ENCODE data around the gene ABHD1. TPM values are rescaled to one million over a fixed set of nuclear protein-coding genes. Genes with fewer than 3 reads are reported as not detected.
A peak's percentile ranks its signal among the peaks of the same experiment; 100 is the strongest.
"Not testable (repeated sequence)": the region's sequence is repeated elsewhere in the genome, so short reads cannot be mapped to it uniquely, and the experiment has no call there.

The ABHD1 gene
- total RNA-seq = 10 to 100 TPM; 37.3 to 76.4 TPM
- 141 TPM for polyA plus RNA-seq (ENCODE audit: insufficient read depth, low read depth, low replicate concordance)
- long read RNA-seq, donor 1 = 0 reads
- long read RNA-seq, donor 2 = 0 reads

- no peaks in the 10 kb centered on the region for H3K9me3 ChIP-seq
These were observed at the start of gene ABHD1 for GRCh38 chr2:27123302-27124150. Gene ABHD1 (plus strand): TSS chr2:27123815. CDS start chr2:27123949, 134 bp downstream.

DNA sequence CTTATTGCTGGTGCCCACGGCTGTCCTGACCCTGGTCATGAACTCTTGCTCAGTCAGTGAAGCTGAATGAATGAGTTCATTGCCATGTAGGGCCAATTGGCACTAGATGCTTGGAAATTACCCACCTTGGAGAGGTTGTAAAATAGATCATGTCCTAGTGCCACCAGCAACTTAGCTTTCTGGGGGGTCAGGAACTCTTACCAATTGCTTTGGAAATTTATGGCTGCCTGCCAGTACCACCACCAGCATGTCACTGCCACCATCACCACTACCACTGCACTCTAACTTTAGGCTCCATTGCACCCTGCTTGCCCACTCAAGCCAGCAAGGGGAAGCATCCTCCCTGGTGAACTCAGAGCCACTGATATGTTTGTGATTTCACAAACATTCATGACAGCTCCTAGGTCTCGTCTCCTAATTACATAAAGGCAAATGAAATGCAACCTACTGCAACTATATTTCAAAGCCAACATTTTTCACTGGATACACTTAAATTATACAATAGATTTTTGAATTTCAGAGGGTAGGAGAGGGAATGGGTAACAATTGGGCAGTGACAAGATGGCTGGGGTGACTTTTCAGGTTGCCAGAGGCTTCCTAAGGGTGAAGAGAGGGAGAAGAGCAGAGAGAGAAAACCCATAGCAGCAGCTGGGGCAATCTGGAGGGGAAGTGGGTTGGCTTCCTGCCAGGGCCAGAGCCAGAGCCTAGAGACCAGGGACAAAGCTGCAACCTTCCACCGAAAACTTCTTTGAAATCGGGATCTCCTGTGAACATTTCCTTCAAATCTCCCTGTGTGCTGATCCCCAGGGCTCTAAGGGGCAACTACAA lies 48.7 kb upstream of the ABHD1 start:
- no peak for DNase-seq
- Histone ChIP-seq H3K4me3 (no peak overlapping the region), H3K27me3 (no peaks in the 10 kb centered on the region), H3K36me3 (ENCODE audit: low read depth, missing control alignments) (no peaks in the 10 kb centered on the region), H3K27ac (peak overlapping the region; percentile 41 to 94), H3K4me1 (peaks cover 54% of the 10 kb centered on the region), H3K9me3 (no peaks in the 10 kb centered on the region)
- intact Hi-C loops (cut with DNase I; ENCODE audit: low total_unique reads) = no loop called here
- WGBS, 2 donors = 45 to 53% methylated on average over 4 of the region's 4 CpGs
- TF ChIP-seq POLR2A (IDR thresholded peaks at IDR 0.05) = no peak
- TF ChIP-seq, protein P1, sequence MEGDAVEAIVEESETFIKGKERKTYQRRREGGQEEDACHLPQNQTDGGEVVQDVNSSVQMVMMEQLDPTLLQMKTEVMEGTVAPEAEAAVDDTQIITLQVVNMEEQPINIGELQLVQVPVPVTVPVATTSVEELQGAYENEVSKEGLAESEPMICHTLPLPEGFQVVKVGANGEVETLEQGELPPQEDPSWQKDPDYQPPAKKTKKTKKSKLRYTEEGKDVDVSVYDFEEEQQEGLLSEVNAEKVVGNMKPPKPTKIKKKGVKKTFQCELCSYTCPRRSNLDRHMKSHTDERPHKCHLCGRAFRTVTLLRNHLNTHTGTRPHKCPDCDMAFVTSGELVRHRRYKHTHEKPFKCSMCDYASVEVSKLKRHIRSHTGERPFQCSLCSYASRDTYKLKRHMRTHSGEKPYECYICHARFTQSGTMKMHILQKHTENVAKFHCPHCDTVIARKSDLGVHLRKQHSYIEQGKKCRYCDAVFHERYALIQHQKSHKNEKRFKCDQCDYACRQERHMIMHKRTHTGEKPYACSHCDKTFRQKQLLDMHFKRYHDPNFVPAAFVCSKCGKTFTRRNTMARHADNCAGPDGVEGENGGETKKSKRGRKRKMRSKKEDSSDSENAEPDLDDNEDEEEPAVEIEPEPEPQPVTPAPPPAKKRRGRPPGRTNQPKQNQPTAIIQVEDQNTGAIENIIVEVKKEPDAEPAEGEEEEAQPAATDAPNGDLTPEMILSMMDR (IDR thresholded peaks at IDR 0.05) = no peak

More at GRCh38 chr2:27123302-27124150, at the start of gene ABHD1:
- TF ChIP-seq POLR2A (IDR thresholded peaks at IDR 0.05) = no peak
- TF ChIP-seq, protein P1 (IDR thresholded peaks at IDR 0.05) = no peak
- WGBS, 2 donors = 1 to 4% methylated on average over 15 to 47 of the region's 47 CpGs
- peak; percentile 77 for DNase-seq
- no peaks in the 10 kb centered on the region for H3K36me3 ChIP-seq (ENCODE audit: low read depth, missing control alignments)
- no peaks in the 10 kb centered on the region for H3K27me3 ChIP-seq
- peak within 1 kb of the TSS; percentile 65 to 81 for H3K4me3 ChIP-seq
- peak within 1 kb of the TSS; percentile 27 to 42 for H3K27ac ChIP-seq
- H3K4me1 ChIP-seq = peaks cover 4% of the 10 kb centered on the region
- intact Hi-C loops (cut with DNase I; ENCODE audit: low total_unique reads) = no loop called here

- 83 to 87% methylated on average over 6 of the region's 6 CpGs for WGBS, 2 donors
- H3K4me1 ChIP-seq = peaks cover 48% of the 10 kb centered on the region
- intact Hi-C loops (cut with DNase I; ENCODE audit: low total_unique reads) = not testable (repeated sequence)
These were observed 48.1 kb upstream of the ABHD1 start for GRCh38 chr2:27075566-27075871.

DNA sequence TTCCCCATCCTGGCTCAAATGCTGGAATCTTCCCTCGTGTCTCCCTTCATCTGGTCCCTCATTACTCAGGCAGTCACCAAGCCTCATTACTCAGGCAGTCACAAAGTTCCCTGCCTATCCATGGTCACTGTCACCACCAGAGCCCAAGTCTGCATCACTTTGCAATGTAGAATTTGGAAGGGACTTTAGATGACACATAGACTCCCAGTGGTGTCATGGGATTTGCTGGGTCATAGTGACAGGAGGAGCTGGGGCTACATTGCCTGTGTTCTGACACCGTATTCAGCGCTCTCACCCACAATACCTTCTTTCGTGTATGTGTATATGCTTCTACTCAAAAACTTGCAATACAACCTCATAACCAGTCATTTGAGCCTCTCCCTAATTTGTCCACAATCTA lies 47.3 kb upstream of the ABHD1 start:
- Histone ChIP-seq H3K9me3 (no peaks in the 10 kb centered on the region), H3K27ac (peak overlapping the region in 1 of 2 donors; percentile 53), H3K27me3 (no peaks in the 10 kb centered on the region), H3K4me3 (no peak overlapping the region), H3K4me1 (peaks cover 45% of the 10 kb centered on the region), H3K36me3 (ENCODE audit: low read depth, missing control alignments) (no peaks in the 10 kb centered on the region)
- intact Hi-C loops (cut with DNase I; ENCODE audit: low total_unique reads) = no loop called here
- WGBS, 2 donors = 76 to 81% methylated on average over 4 of the region's 4 CpGs
- TF ChIP-seq, protein P1 (IDR thresholded peaks at IDR 0.05) = no peak
- no peak for TF ChIP-seq POLR2A (IDR thresholded peaks at IDR 0.05)
- DNase-seq = no peak

More at GRCh38 chr2:27075566-27075871, 48.1 kb upstream of the ABHD1 start:
- H3K9me3 ChIP-seq; H3K4me3 ChIP-seq; H3K27me3 ChIP-seq; H3K36me3 ChIP-seq (ENCODE audit: low read depth, missing control alignments); DNase-seq; H3K27ac ChIP-seq: not testable (repeated sequence)

DNA sequence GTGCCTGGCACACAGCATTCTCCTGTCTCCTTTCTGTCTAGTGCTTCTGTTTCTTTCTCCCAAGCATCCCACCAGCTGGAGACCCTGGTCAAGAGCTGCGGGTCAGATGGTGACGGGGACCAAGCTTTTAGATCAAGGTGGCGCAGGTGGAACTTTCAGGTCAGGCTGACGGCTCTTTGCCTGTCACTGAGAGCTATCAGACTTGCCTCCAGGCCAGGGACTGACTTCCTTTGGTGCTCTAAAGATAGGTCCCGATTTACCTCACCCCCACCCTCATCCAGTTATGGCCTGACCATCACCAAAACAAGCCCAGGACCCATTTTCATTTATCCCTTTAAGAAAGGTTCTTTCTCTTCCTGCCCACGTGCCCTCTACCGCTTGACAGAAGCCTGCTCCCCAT lies 46.4 kb upstream of the ABHD1 start:
- Histone ChIP-seq H3K4me3 (no peak overlapping the region), H3K36me3 (ENCODE audit: low read depth, missing control alignments) (no peaks in the 10 kb centered on the region), H3K9me3 (no peaks in the 10 kb centered on the region), H3K27me3 (no peaks in the 10 kb centered on the region), H3K27ac (peak overlapping the region in 1 of 2 donors; percentile 20), H3K4me1 (peaks cover 47% of the 10 kb centered on the region)
- TF ChIP-seq POLR2A (IDR thresholded peaks at IDR 0.05) = no peak
- TF ChIP-seq, protein P1 (IDR thresholded peaks at IDR 0.05) = no peak
- intact Hi-C loops (cut with DNase I; ENCODE audit: low total_unique reads) = no loop called here
- WGBS, 2 donors = 80 to 83% methylated on average over 7 of the region's 7 CpGs
- DNase-seq = no peak
